ENCODE data around the gene NTM.
"Not testable (repeated sequence)": the region's sequence is repeated elsewhere in the genome, so short reads cannot be mapped to it uniquely, and the experiment has no call there.

NTM gene

DNA sequence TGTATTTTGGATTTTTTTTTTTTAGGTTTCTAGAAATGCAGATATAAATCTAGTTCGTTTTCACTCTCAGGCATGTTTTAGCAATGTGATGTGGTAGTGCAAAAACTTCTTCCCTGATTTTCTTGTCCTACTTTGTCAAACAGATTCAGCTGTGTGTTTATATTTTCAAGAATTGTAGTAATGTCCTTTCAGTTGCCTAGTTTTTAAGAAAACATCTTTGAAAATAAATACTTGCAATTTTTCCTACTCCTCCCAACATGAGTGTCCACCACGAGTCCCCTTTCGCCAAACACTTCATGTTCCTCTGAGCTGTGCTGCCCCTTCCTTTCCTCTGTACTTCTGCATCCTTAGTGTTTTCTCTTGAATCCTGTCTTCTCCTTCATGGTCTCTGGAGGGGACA is 686.9 kb downstream of the NTM start:
- FAIRE-seq, result no peak
- DNase-seq (ENCODE audit: insufficient read length, low spot score), result no peak
- TF ChIP-seq POU2F2 (IDR thresholded peaks at IDR 0.05; ENCODE audit: low read depth, low read length), result no peak
- no peak for TF ChIP-seq TAF1 (IDR thresholded peaks at IDR 0.05; ENCODE audit: low read depth, low read length)
- TF ChIP-seq SPI1 (IDR thresholded peaks at IDR 0.05; ENCODE audit: low read depth, low read length), result no peak

DNA sequence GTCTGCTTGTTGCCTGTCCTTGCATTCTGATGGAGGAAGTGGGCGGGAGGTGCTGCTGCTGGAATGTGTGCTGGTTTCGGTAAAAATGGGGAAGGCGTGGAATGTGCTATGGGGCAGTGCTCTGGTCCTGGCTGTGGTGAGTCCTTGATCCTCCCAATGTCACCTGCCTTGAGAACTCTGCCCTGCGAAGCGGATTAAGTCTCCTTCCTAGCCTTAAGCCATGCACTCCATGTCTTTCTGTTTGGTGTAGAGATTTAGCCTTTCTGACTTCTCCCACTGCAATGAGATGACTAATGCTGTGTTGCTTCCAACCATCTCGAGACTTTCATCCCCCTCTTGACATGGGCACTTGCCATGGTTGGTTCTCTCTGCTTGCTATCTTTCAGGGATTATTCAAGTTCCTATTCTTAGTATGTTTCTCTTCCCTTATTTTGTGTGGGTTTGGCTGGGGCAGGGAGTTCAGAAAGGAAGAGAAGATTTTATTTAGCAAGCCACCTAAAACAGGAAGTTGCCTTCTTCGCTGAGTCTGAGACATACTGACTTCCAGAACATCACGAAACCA is 687.9 kb downstream of the NTM start:
- FAIRE-seq, result no peak
- no peak for DNase-seq (ENCODE audit: insufficient read length, low spot score)
- no peak for TF ChIP-seq TAF1 (IDR thresholded peaks at IDR 0.05; ENCODE audit: low read depth, low read length)
- no peak for TF ChIP-seq PAX5 (IDR thresholded peaks at IDR 0.05; ENCODE audit: insufficient read depth, low read length, severe bottlenecking)
- no peak for TF ChIP-seq POLR2AphosphoS5 (IDR thresholded peaks at IDR 0.05; ENCODE audit: low read depth, low read length)
- no peak for TF ChIP-seq SPI1 (IDR thresholded peaks at IDR 0.05; ENCODE audit: low read depth, low read length)
- no peak for TF ChIP-seq POU2F2 (IDR thresholded peaks at IDR 0.05; ENCODE audit: low read depth, low read length)
- TF ChIP-seq POLR2A (IDR thresholded peaks at IDR 0.05; ENCODE audit: low read depth, low read length), result no peak

DNA sequence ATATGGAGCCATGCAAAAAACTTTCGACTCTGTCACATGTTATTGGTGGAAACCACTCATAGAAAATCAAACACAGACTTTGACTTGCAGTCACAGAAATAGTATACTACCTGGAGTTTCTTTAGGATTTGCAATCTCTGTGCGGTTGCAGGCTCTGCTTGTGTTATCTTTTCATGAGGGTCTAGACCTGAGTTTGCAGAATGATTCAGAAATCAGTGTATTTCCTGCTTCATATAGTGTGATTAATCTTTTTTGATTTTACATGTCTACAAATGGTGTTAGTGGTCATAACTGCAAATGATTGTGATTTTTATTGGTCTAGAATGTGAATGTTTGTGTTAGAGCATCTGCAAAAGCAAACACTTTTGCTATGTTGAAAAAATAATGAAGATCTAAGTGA is 690.2 kb downstream of the NTM start:
- no peak for FAIRE-seq
- no peak for DNase-seq (ENCODE audit: insufficient read length, low spot score)
- TF ChIP-seq POU2F2 (IDR thresholded peaks at IDR 0.05; ENCODE audit: low read depth, low read length) (no peak), POLR2AphosphoS5 (IDR thresholded peaks at IDR 0.05; ENCODE audit: low read depth, low read length) (no peak), SPI1 (IDR thresholded peaks at IDR 0.05; ENCODE audit: low read depth, low read length) (no peak), POLR2A (IDR thresholded peaks at IDR 0.05; ENCODE audit: low read depth, low read length) (no peak), TAF1 (IDR thresholded peaks at IDR 0.05; ENCODE audit: low read depth, low read length) (no peak), PAX5 (IDR thresholded peaks at IDR 0.05; ENCODE audit: insufficient read depth, low read length, severe bottlenecking) (no peak)

GRCh38 chr11:132062031-132062430 is 691.6 kb downstream of the NTM start:
- no peak for TF ChIP-seq POLR2A (IDR thresholded peaks at IDR 0.05; ENCODE audit: low read depth, low read length)
- TF ChIP-seq POU2F2 (IDR thresholded peaks at IDR 0.05; ENCODE audit: low read depth, low read length), result no peak
- no peak for TF ChIP-seq SPI1 (IDR thresholded peaks at IDR 0.05; ENCODE audit: low read depth, low read length)
- no peak for TF ChIP-seq TAF1 (IDR thresholded peaks at IDR 0.05; ENCODE audit: low read depth, low read length)
- no peak for TF ChIP-seq POLR2AphosphoS5 (IDR thresholded peaks at IDR 0.05; ENCODE audit: low read depth, low read length)
- no peak for TF ChIP-seq PAX5 (IDR thresholded peaks at IDR 0.05; ENCODE audit: insufficient read depth, low read length, severe bottlenecking)
- DNase-seq (ENCODE audit: insufficient read length, low spot score), result no peak
- no peak for FAIRE-seq

GRCh38 chr11:132062541-132062940 is 692.1 kb downstream of the NTM start:
- no peak for DNase-seq (ENCODE audit: insufficient read length, low spot score)
- TF ChIP-seq POU2F2 (IDR thresholded peaks at IDR 0.05; ENCODE audit: low read depth, low read length) (no peak), SPI1 (IDR thresholded peaks at IDR 0.05; ENCODE audit: low read depth, low read length) (no peak), POLR2AphosphoS5 (IDR thresholded peaks at IDR 0.05; ENCODE audit: low read depth, low read length) (no peak), PAX5 (IDR thresholded peaks at IDR 0.05; ENCODE audit: insufficient read depth, low read length, severe bottlenecking) (no peak), POLR2A (IDR thresholded peaks at IDR 0.05; ENCODE audit: low read depth, low read length) (no peak), TAF1 (IDR thresholded peaks at IDR 0.05; ENCODE audit: low read depth, low read length) (no peak)
- no peak for FAIRE-seq

DNA sequence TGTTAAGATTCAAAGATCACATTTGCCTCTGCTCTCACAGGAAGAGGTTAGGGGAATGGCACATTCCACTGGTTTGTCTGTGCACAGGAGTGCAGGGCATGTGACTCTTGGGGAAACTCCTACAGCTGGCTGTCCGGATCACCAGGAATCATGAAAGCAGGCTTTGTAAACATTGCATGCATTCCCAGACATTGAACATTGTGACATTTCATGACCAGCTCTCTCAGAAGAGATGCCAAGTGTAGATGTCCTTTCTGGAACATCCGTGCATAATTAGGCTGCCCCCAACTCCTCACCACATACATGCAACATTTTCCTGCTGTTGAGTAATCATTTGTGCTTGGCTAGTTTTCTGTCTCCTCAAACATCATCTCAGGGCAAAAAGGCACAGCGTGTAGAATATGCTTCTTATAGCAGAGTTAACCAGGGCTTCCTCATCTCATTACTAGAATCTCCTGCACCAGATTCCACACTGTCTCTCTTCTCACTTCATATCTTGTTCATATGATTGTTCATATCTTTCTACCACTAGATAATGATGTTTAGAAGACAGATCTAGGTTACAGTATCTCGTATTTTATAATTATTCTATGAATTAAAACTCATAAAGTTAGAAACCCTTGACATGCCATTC is 694.7 kb downstream of the NTM start:
- TF ChIP-seq PAX5 (IDR thresholded peaks at IDR 0.05; ENCODE audit: insufficient read depth, low read length, severe bottlenecking), result no peak
- no peak for TF ChIP-seq POLR2AphosphoS5 (IDR thresholded peaks at IDR 0.05; ENCODE audit: low read depth, low read length)
- TF ChIP-seq TAF1 (IDR thresholded peaks at IDR 0.05; ENCODE audit: low read depth, low read length), result no peak
- TF ChIP-seq POLR2A (IDR thresholded peaks at IDR 0.05; ENCODE audit: low read depth, low read length), result no peak
- TF ChIP-seq POU2F2 (IDR thresholded peaks at IDR 0.05; ENCODE audit: low read depth, low read length), result no peak
- FAIRE-seq, result no peak
- no peak for DNase-seq (ENCODE audit: insufficient read length, low spot score)

DNA sequence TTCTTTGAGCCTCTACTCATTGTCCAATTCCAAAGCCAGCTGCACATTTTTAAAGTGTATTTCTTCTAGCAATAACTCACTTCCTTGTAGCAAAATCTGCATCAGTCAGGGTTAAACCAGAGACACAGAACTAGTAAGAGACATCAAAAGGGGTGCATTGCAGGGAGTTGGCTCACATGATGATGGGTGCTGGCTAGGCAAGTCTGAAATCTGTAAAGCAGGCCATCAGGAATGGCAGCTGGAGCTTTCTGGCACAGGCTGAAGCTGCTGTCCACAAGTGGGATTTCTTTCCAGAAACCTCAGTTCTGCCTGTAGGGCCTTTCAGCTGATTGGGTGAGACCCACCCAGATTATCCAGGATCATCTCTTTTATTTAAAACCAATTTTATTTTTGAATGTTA is 698.1 kb downstream of the NTM start:
- DNase-seq (ENCODE audit: insufficient read length, low spot score) (no peak), FAIRE-seq (no peak)
- no peak for TF ChIP-seq POLR2AphosphoS5 (IDR thresholded peaks at IDR 0.05; ENCODE audit: low read depth, low read length)
- no peak for TF ChIP-seq SPI1 (IDR thresholded peaks at IDR 0.05; ENCODE audit: low read depth, low read length)
- no peak for TF ChIP-seq POLR2A (IDR thresholded peaks at IDR 0.05; ENCODE audit: low read depth, low read length)
- TF ChIP-seq PAX5 (IDR thresholded peaks at IDR 0.05; ENCODE audit: insufficient read depth, low read length, severe bottlenecking), result no peak
- no peak for TF ChIP-seq POU2F2 (IDR thresholded peaks at IDR 0.05; ENCODE audit: low read depth, low read length)
- no peak for TF ChIP-seq TAF1 (IDR thresholded peaks at IDR 0.05; ENCODE audit: low read depth, low read length)

- DNase-seq (ENCODE audit: insufficient read length, low spot score), result not testable (repeated sequence)
- FAIRE-seq, result peak; percentile 33
Observed at GRCh38 chr11:132069593-132069992, 699.2 kb downstream of the NTM start.

- FAIRE-seq; DNase-seq (ENCODE audit: insufficient read length, low spot score): not testable (repeated sequence)
Observed at GRCh38 chr11:132070907-132071306, 700.5 kb downstream of the NTM start.

GRCh38 chr11:132072044-132072857 is 701.8 kb downstream of the NTM start:
- DNase-seq (ENCODE audit: insufficient read length, low spot score) (no peak), FAIRE-seq (no peak)
- no peak for TF ChIP-seq TAF1 (IDR thresholded peaks at IDR 0.05; ENCODE audit: low read depth, low read length)
- TF ChIP-seq SPI1 (IDR thresholded peaks at IDR 0.05; ENCODE audit: low read depth, low read length), result no peak
- no peak for TF ChIP-seq POLR2AphosphoS5 (IDR thresholded peaks at IDR 0.05; ENCODE audit: low read depth, low read length)
- TF ChIP-seq PAX5 (IDR thresholded peaks at IDR 0.05; ENCODE audit: insufficient read depth, low read length, severe bottlenecking), result no peak
- TF ChIP-seq POU2F2 (IDR thresholded peaks at IDR 0.05; ENCODE audit: low read depth, low read length), result no peak
- TF ChIP-seq POLR2A (IDR thresholded peaks at IDR 0.05; ENCODE audit: low read depth, low read length), result no peak

Measured in GM12891 (cell line).